ENCODE data around the gene ZFYVE28. TPM values are rescaled to one million over a fixed set of nuclear protein-coding genes. Genes with fewer than 3 reads are reported as not detected.
"Not testable (repeated sequence)": the region's sequence is repeated elsewhere in the genome, so short reads cannot be mapped to it uniquely, and the experiment has no call there.

ZFYVE28 gene
- total and polyA plus RNA-seq, 3 experiments from 2014 or later = 12.9 to 14.8 (median 13.2) TPM

- H3K27me3 ChIP-seq (ENCODE audit: insufficient read depth, low read length, poor library complexity, severe bottlenecking) = no peaks in the 10 kb centered on the region
- CTCF ChIA-PET = interaction anchor here (0.7 to 3.1 kb wide), 3 partner anchors 9 to 183 kb away, joined by 3 to 11 read pairs (median 4); no protein-coding TSS in a partner anchor
- peak overlapping the region in 3 of 8 donors; percentile 30 to 85 (median 74) for H3K27ac Mint-ChIP-seq
- peaks cover 39% of the 10 kb centered on the region for H3K4me1 ChIP-seq (ENCODE audit: insufficient read depth, low read length)
- POLR2A ChIA-PET = interaction anchor here (0.6 kb wide), 1 partner anchor 217 kb away, joined by 3 read pairs; no protein-coding TSS in a partner anchor
- peaks cover 20% of the 10 kb centered on the region for H3K36me3 ChIP-seq (ENCODE audit: insufficient read depth, low read length)
- H3K36me3 Mint-ChIP-seq = peaks cover 0 to 82% (median 11%) of the 10 kb centered on the region in 3 donors
- peaks cover 58 to 86% (median 82%) of the 10 kb centered on the region in 3 donors for H3K4me1 Mint-ChIP-seq
- H3K4me3 ChIP-seq (ENCODE audit: low read length) = no peak overlapping the region
- no peaks in the 10 kb centered on the region for H3K9me3 Mint-ChIP-seq
- no peaks in the 10 kb centered on the region for H3K9me3 ChIP-seq (ENCODE audit: low read length)
- H3K4me3 Mint-ChIP-seq = peak overlapping the region in 5 of 7 donors; percentile 8 to 69 (median 36)
- no peak for DNase-seq
- H3K27me3 Mint-ChIP-seq = peaks cover 0 to 2% of the 10 kb centered on the region in 2 donors
- no peak overlapping the region for H3K27ac ChIP-seq (ENCODE audit: low read depth, low read length)
Measured at GRCh38 chr4:2236944-2237666, 181.3 kb downstream of the ZFYVE28 start.

- Histone ChIP-seq H3K4me1 (ENCODE audit: insufficient read depth, low read length) (no peaks in the 10 kb centered on the region), H3K9me3 (ENCODE audit: low read length) (no peaks in the 10 kb centered on the region), H3K27me3 (ENCODE audit: insufficient read depth, low read length, poor library complexity, severe bottlenecking) (no peaks in the 10 kb centered on the region), H3K4me3 (ENCODE audit: low read length) (no peak overlapping the region), H3K36me3 (ENCODE audit: insufficient read depth, low read length) (peaks cover 17% of the 10 kb centered on the region), H3K27ac (ENCODE audit: low read depth, low read length) (no peak overlapping the region)
- Mint-ChIP-seq H3K27me3 (peaks cover 0 to 2% of the 10 kb centered on the region in 2 donors), H3K27ac (peak overlapping the region in 1 of 8 donors; percentile 36), H3K4me3 (no peak overlapping the region), H3K9me3 (no peaks in the 10 kb centered on the region), H3K36me3 (peaks cover 0 to 68% (median 9%) of the 10 kb centered on the region in 3 donors), H3K4me1 (peaks cover 20 to 50% (median 34%) of the 10 kb centered on the region in 3 donors)
- CTCF ChIA-PET = interaction anchor here (1.3 to 2.5 kb wide), 2 partner anchors 11 kb away, joined by 5 to 7 read pairs; no protein-coding TSS in a partner anchor
- POLR2A ChIA-PET = no interaction called here
- no peak for DNase-seq
Measured at GRCh38 chr4:2231082-2231481, 187.4 kb downstream of the ZFYVE28 start.

- H3K4me3 ChIP-seq (ENCODE audit: low read length) = no peak overlapping the region
- H3K27ac ChIP-seq (ENCODE audit: low read depth, low read length) = no peak overlapping the region
- H3K36me3 ChIP-seq (ENCODE audit: insufficient read depth, low read length) = peaks cover 5% of the 10 kb centered on the region
- no peaks in the 10 kb centered on the region for H3K9me3 Mint-ChIP-seq
- peaks cover 0 to 45% (median 4%) of the 10 kb centered on the region in 3 donors for H3K36me3 Mint-ChIP-seq
- no peak overlapping the region for H3K4me3 Mint-ChIP-seq
- H3K9me3 ChIP-seq (ENCODE audit: low read length) = no peaks in the 10 kb centered on the region
- POLR2A ChIA-PET = no interaction called here
- no peak for DNase-seq
- no peaks in the 10 kb centered on the region for H3K4me1 ChIP-seq (ENCODE audit: insufficient read depth, low read length)
- H3K27me3 ChIP-seq (ENCODE audit: insufficient read depth, low read length, poor library complexity, severe bottlenecking) = no peaks in the 10 kb centered on the region
- peak overlapping the region in 1 of 8 donors; percentile 52 for H3K27ac Mint-ChIP-seq
- H3K27me3 Mint-ChIP-seq = no peaks in the 10 kb centered on the region
- CTCF ChIA-PET = no interaction called here
- peaks cover 0 to 11% (median 3%) of the 10 kb centered on the region in 3 donors for H3K4me1 Mint-ChIP-seq
Measured at GRCh38 chr4:2226261-2226660, 192.2 kb downstream of the ZFYVE28 start.

GRCh38 chr4:2222838-2223237 lies 195.6 kb downstream of the ZFYVE28 start:
- peaks cover 0 to 29% (median 4%) of the 10 kb centered on the region in 3 donors for H3K36me3 Mint-ChIP-seq
- no peaks in the 10 kb centered on the region for H3K27me3 ChIP-seq (ENCODE audit: insufficient read depth, low read length, poor library complexity, severe bottlenecking)
- H3K36me3 ChIP-seq (ENCODE audit: insufficient read depth, low read length) = peaks cover 5% of the 10 kb centered on the region
- ChIA-PET POLR2A (no interaction called here), CTCF (interaction anchor here (0.6 to 0.7 kb wide), 2 partner anchors 261 to 739 kb away, joined by 3 read pairs; no protein-coding TSS in a partner anchor)
- no peaks in the 10 kb centered on the region for H3K9me3 ChIP-seq (ENCODE audit: low read length)
- H3K27ac ChIP-seq (ENCODE audit: low read depth, low read length) = no peak overlapping the region
- H3K4me3 ChIP-seq (ENCODE audit: low read length) = no peak overlapping the region
- no peaks in the 10 kb centered on the region for H3K27me3 Mint-ChIP-seq
- H3K27ac Mint-ChIP-seq = peak overlapping the region in 2 of 8 donors; percentile 21 to 25
- no peaks in the 10 kb centered on the region for H3K4me1 ChIP-seq (ENCODE audit: insufficient read depth, low read length)
- H3K9me3 Mint-ChIP-seq = no peaks in the 10 kb centered on the region
- no peak overlapping the region for H3K4me3 Mint-ChIP-seq
- no peak for DNase-seq
- H3K4me1 Mint-ChIP-seq = peaks cover 6 to 13% (median 9%) of the 10 kb centered on the region in 3 donors

- H3K36me3 Mint-ChIP-seq = peaks cover 0 to 19% (median 4%) of the 10 kb centered on the region in 3 donors
- not testable (repeated sequence) for H3K36me3 ChIP-seq (ENCODE audit: insufficient read depth, low read length); H3K4me3 ChIP-seq (ENCODE audit: low read length); H3K4me3 Mint-ChIP-seq; H3K27me3 ChIP-seq (ENCODE audit: insufficient read depth, low read length, poor library complexity, severe bottlenecking); H3K4me1 Mint-ChIP-seq; H3K9me3 Mint-ChIP-seq; H3K9me3 ChIP-seq (ENCODE audit: low read length); DNase-seq; H3K27ac Mint-ChIP-seq; H3K27me3 Mint-ChIP-seq; H3K27ac ChIP-seq (ENCODE audit: low read depth, low read length); H3K4me1 ChIP-seq (ENCODE audit: insufficient read depth, low read length)
- ChIA-PET POLR2A (interaction anchor here (0.8 kb wide), 1 partner anchor 41 kb away, joined by 3 read pairs; the partner anchor contains the start of gene MXD4), CTCF (interaction anchor here (0.8 to 4.0 kb wide), 12 partner anchors 14 to 450 kb away, joined by 3 to 39 read pairs (median 8); partner anchors contain the start of genes FAM193A, HAUS3 and POLN)
Measured at GRCh38 chr4:2221378-2221777, 197.1 kb downstream of the ZFYVE28 start.

- Histone ChIP-seq H3K27me3 (ENCODE audit: insufficient read depth, low read length, poor library complexity, severe bottlenecking) (no peaks in the 10 kb centered on the region), H3K36me3 (ENCODE audit: insufficient read depth, low read length) (peaks cover 5% of the 10 kb centered on the region), H3K4me1 (ENCODE audit: insufficient read depth, low read length) (no peaks in the 10 kb centered on the region), H3K9me3 (ENCODE audit: low read length) (no peaks in the 10 kb centered on the region), H3K4me3 (ENCODE audit: low read length) (no peak overlapping the region), H3K27ac (ENCODE audit: low read depth, low read length) (no peak overlapping the region)
- H3K4me1 Mint-ChIP-seq = peaks cover 6% of the 10 kb centered on the region in 3 donors
- peaks cover 0 to 2% of the 10 kb centered on the region in 2 donors for H3K27me3 Mint-ChIP-seq
- ChIA-PET CTCF (interaction anchor here (0.7 to 4.0 kb wide), 31 partner anchors 9 to 818 kb away, joined by 3 to 39 read pairs (median 6); partner anchors contain the start of genes CFAP99, HAUS3, POLN and RNF4), POLR2A (interaction anchor here (0.5 to 1.1 kb wide), 3 partner anchors 42 to 221 kb away, joined by 3 to 7 read pairs (median 3); partner anchors contain the start of gene MXD4)
- DNase-seq = peak; percentile 65 to 83 (median 68)
- peaks cover 0 to 13% (median 0%) of the 10 kb centered on the region in 3 donors for H3K36me3 Mint-ChIP-seq
- H3K9me3 Mint-ChIP-seq = no peaks in the 10 kb centered on the region
- H3K27ac Mint-ChIP-seq = peak overlapping the region in 5 of 8 donors; percentile 25 to 86 (median 70)
- peak overlapping the region in 1 of 7 donors; percentile 42 for H3K4me3 Mint-ChIP-seq
Measured at GRCh38 chr4:2220016-2220630, 198.3 kb downstream of the ZFYVE28 start.
